ENCODE results near the gene GLB1L. TPM values are rescaled to one million over a fixed set of nuclear protein-coding genes. Genes with fewer than 3 reads are reported as not detected.
A peak's percentile ranks its signal among the peaks of the same experiment; 100 is the strongest.

Gene GLB1L
- total RNA-seq, 6 experiments from 2014 or later = 4.4 to 7.6 (median 5.5) TPM

- H3K4me3 Mint-ChIP-seq = peak overlapping the region; percentile 47
- TF ChIP-seq, protein P1, sequence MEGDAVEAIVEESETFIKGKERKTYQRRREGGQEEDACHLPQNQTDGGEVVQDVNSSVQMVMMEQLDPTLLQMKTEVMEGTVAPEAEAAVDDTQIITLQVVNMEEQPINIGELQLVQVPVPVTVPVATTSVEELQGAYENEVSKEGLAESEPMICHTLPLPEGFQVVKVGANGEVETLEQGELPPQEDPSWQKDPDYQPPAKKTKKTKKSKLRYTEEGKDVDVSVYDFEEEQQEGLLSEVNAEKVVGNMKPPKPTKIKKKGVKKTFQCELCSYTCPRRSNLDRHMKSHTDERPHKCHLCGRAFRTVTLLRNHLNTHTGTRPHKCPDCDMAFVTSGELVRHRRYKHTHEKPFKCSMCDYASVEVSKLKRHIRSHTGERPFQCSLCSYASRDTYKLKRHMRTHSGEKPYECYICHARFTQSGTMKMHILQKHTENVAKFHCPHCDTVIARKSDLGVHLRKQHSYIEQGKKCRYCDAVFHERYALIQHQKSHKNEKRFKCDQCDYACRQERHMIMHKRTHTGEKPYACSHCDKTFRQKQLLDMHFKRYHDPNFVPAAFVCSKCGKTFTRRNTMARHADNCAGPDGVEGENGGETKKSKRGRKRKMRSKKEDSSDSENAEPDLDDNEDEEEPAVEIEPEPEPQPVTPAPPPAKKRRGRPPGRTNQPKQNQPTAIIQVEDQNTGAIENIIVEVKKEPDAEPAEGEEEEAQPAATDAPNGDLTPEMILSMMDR (IDR thresholded peaks at IDR 0.05) = no peak
- H3K36me3 Mint-ChIP-seq (ENCODE audit: low read depth) = peaks cover 15% of the 10 kb centered on the region; the same call in 1 of the 2 replicates
- DNase-seq = no peak
- H3K9me3 Mint-ChIP-seq = no peaks in the 10 kb centered on the region
- peak overlapping the region; percentile 83 for H3K27ac Mint-ChIP-seq
- H3K27me3 Mint-ChIP-seq (ENCODE audit: insufficient read depth) = peaks cover 9% of the 10 kb centered on the region
- H3K4me1 Mint-ChIP-seq (ENCODE audit: low read depth) = peaks cover 54% of the 10 kb centered on the region
Observed at GRCh38 chr2:219251656-219252055, 6.4 kb upstream of the GLB1L start.

DNA sequence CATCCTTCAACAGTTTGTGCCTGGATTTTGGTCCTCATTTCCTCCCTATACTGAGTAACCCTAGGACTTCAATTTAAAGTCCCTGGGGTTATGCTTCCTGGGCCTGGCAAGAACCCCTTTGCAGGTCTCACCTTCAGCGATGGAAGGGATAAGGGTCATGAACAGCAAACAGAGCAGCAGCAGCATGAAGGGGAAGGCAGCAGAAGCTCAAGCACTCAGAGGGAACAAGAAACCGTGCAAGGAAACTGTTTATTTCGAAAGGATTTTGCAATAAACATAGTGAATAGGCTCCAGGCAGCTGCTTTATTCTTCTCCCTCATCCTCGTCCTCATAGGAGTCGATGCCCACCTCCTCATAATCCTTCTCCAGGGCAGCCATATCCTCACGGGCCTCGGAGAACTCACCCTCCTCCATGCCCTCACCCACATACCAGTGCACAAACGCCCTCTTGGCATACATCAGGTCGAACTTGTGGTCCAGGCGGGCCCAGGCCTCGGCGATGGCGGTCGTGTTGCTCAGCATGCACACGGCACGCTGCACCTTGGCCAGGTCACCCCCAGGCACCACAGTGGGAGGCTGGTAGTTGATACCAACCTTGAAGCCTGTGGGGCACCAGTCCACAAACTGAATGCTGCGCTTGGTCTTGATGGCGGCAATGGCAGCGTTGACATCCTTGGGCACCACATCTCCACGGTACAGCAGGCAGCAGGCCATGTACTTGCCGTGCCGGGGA, 5.0 kb upstream of the GLB1L start:
- Mint-ChIP-seq H3K9me3 (no peaks in the 10 kb centered on the region), H3K4me3 (peak overlapping the region; percentile 44), H3K27me3 (ENCODE audit: insufficient read depth) (peaks cover 6% of the 10 kb centered on the region), H3K4me1 (ENCODE audit: low read depth) (peaks cover 58% of the 10 kb centered on the region), H3K36me3 (ENCODE audit: low read depth) (peaks cover 15% of the 10 kb centered on the region; the same call in 1 of the 2 replicates), H3K27ac (peak overlapping the region; percentile 96)
- no peak for DNase-seq
- TF ChIP-seq, protein P1 (IDR thresholded peaks at IDR 0.05) = no peak

GRCh38 chr2:219249203-219249980, 4.1 kb upstream of the GLB1L start:
- H3K36me3 Mint-ChIP-seq (ENCODE audit: low read depth) = peaks cover 15% of the 10 kb centered on the region; the same call in 1 of the 2 replicates
- DNase-seq = peak; percentile 68
- peaks cover 3% of the 10 kb centered on the region for H3K27me3 Mint-ChIP-seq (ENCODE audit: insufficient read depth)
- H3K27ac Mint-ChIP-seq = peak overlapping the region; percentile 96
- H3K9me3 Mint-ChIP-seq = no peaks in the 10 kb centered on the region
- TF ChIP-seq, protein P1 (IDR thresholded peaks at IDR 0.05) = no peak
- H3K4me3 Mint-ChIP-seq = peak overlapping the region; percentile 44
- H3K4me1 Mint-ChIP-seq (ENCODE audit: low read depth) = peaks cover 56% of the 10 kb centered on the region

DNA sequence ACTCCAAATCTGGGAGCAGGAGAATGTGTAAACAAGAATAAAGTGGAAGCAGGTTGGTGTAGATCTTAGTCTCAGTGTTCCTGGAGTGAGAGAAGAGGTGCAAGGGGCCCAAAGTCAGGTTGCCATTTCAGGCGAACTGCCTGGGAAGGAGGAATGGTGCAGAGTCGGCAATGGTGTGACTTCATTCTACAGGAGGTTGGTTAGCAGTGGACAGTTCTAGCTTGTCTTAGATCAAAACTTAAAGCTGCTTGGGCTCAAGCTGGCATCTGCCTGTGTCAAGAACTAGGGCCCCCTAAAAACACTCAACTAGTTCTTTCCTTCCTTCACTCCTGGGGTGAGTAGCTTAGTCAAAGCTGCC, 3.6 kb upstream of the GLB1L start:
- DNase-seq = no peak
- H3K4me1 Mint-ChIP-seq (ENCODE audit: low read depth) = peaks cover 57% of the 10 kb centered on the region
- H3K4me3 Mint-ChIP-seq = peak overlapping the region; percentile 44
- TF ChIP-seq, protein P1 (IDR thresholded peaks at IDR 0.05) = no peak
- H3K27ac Mint-ChIP-seq = peak overlapping the region; percentile 96
- peaks cover 15% of the 10 kb centered on the region; the same call in 1 of the 2 replicates for H3K36me3 Mint-ChIP-seq (ENCODE audit: low read depth)
- no peaks in the 10 kb centered on the region for H3K9me3 Mint-ChIP-seq
- H3K27me3 Mint-ChIP-seq (ENCODE audit: insufficient read depth) = peaks cover 3% of the 10 kb centered on the region

DNA sequence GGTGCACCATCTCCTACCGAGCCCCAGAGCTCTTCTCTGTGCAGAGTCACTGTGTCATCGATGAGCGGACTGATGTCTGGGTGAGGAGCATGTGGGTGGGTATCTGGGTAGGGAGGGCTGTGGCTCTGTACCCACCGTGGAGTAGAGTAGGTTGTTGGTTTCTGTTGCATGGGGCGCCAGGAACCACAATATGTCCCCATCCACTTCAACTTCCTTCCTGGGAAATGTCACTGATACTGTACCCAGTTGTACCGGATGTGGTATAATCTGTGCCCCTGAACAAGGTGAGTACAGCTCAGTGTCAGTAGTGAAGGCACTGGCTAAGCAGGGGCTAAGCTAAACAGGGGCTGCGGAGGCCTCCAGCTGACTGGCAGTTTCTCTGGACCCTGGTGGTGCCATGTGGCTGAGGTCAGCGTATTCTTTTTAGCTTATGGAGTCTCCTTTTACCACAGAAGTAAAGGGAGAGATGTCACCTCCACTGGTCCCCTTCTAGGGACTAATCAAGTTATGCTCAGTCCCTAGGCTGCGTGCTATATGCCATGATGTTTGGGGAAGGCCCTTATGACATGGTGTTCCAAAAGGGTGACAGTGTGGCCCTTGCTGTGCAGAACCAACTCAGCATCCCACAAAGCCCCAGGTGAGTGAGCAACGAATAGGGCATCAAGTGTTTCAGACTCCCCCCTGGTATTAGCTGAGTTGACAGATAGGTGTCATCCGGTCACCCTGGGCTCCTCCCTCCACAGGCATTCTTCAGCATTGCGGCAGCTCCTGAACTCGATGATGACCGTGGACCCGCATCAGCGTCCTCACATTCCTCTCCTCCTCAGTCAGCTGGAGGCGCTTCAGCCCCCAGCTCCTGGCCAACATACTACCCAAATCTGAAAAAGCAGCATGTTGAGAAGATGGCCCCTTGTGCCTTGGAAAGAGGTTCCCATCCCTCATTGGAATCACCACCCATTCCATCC, 2.7 kb upstream of the GLB1L start:
- Mint-ChIP-seq H3K27me3 (ENCODE audit: insufficient read depth) (peaks cover 3% of the 10 kb centered on the region), H3K4me1 (ENCODE audit: low read depth) (peaks cover 57% of the 10 kb centered on the region), H3K9me3 (no peaks in the 10 kb centered on the region), H3K4me3 (no peak overlapping the region), H3K27ac (peak overlapping the region; percentile 96), H3K36me3 (ENCODE audit: low read depth) (peaks cover 15% of the 10 kb centered on the region; the same call in 1 of the 2 replicates)
- DNase-seq = no peak
- TF ChIP-seq, protein P1 (IDR thresholded peaks at IDR 0.05) = no peak

Data from HFFc6 (cell line).